Activated T-helper 1 cell treated with anti-CD3 and anti-CD28 coated beads, Interleukin-2, amount 50 U/mL, for 16 hours (primary cell): ENCODE measurements around the gene MAGEB4.
"Not testable (repeated sequence)": the region's sequence is repeated elsewhere in the genome, so short reads cannot be mapped to it uniquely, and the experiment has no call there.

Experiments used
- DNase-seq, 2 donors: peaks; one replicate each; pipeline ENCODE4 v3.0.0-alpha.2; 2020; ENCODE audit warnings: low read depth in 1 of 2, low spot score in 1 of 2

MAGEB4 gene

DNA sequence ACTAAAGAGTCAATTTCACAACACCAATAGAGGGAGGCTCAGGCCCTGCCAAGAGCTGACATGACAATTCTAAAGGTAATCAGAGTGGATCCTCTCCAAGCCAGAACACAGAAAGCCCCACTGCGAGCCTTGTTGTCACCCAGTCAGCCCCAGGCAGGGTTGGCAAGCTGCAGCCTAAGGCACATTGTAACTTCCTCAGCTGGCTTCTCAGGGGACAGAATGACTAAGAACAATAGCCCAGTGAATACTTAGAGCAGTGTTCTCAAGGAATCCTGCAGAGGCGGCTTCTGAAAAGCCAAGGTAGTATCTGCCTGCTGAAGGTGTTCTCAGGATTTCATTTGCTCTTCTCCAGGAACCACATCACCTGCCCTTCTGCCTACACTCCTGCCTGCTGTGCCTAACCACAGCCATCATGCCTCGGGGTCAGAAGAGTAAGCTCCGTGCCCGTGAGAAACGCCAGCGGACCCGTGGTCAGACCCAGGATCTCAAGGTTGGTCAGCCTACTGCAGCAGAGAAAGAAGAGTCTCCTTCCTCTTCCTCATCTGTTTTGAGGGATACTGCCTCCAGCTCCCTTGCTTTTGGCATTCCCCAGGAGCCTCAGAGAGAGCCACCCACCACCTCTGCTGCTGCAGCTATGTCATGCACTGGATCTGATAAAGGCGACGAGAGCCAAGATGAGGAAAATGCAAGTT, at the start of gene MAGEB4:
Gene MAGEB4 (plus strand): TSS at position 277 of the 692 bp plus-strand sequence. CDS start 136 bp downstream, at position 413.
- no peak for DNase-seq

DNA sequence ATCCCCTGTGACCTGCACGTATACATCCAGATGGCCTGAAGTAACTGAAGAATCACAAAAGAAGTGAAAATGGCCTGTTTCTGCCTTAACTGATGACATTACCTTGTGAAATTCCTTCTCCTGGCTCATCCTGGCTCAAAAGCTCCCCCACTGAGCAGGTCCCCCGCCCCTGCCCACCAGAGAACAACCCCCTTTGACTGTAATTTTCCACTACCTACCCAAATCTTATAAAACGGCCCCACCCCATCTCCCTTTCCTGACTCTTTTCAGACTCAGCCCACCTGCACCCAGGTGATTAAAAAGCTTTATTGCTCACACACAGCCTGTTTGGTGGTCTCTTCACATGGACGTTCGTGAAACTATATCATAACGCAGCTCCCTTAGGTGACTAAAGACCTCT, 47.9 kb upstream of the MAGEB4 start:
- not testable (repeated sequence) for DNase-seq

GRCh38 chrX:30196322-30196721, 45.5 kb upstream of the MAGEB4 start:
- DNase-seq: no peak

DNA sequence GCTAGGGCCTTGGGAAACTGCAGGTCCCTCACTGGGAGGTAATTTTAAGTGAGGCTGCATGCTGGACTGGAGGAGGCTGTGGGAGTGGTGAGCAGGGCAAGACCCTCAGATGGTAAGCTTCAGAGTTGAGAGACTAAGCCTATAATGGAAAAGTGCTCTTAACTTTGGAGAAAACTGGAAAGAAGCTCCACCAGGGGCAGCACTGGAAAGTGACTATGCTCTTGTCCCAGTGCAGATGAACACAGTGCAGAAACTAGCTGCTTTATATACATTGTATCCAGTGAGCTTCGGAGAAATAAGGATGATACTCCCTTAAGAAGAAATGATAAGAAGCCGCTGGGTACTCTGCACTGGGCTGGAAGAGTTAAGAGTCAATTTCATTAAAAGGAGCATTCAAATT, 29.6 kb upstream of the MAGEB4 start:
- no peak for DNase-seq

- no peak for DNase-seq
Observed at GRCh38 chrX:30215357-30215843, 26.4 kb upstream of the MAGEB4 start, which contains the start of gene MAGEB2. TSS of gene MAGEB2 (plus strand) at chrX:30215563. CDS start at chrX:30218581, 3,018 bp downstream.

GRCh38 chrX:30217465-30217864, 24.3 kb upstream of the MAGEB4 start:
- DNase-seq: no peak

DNA sequence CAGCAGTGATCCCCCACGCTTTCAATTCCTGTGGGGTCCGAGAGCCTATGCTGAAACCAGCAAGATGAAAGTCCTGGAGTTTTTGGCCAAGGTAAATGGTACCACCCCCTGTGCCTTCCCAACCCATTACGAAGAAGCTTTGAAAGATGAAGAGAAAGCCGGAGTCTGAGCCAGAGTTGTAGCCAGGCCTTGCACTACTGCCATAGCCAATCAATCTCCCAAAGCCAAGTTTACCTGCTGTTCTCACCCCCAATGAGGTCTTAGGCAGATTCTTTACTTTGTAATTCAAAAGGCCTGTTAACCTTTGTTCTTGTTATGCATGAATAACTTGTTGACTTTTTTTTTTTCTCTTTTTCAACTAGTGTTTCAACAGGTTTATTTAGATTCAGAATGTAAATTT, 22.4 kb upstream of the MAGEB4 start:
- DNase-seq: no peak

- no peak for DNase-seq
Observed at GRCh38 chrX:30220661-30221060, 21.1 kb upstream of the MAGEB4 start.

DNA sequence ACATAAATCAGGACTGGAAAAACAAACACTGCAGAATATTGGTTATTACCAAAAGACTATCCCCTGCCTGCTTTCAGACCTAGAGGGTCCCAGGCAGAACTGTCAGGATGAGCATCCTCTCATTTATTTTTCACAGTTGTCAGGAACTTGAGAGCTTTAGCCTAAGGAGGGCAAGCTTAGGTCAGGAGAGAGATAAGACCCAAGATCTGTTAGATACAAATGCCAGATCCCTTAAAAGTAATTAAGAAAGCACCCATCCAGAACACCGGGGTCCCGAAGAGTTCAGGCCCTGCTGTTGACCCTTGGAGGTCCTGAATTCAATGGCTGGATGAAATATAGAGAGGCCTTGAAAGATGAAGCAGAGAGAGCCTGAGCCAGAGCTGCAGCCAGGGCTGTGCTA, 17.3 kb upstream of the MAGEB4 start:
- no peak for DNase-seq

DNA sequence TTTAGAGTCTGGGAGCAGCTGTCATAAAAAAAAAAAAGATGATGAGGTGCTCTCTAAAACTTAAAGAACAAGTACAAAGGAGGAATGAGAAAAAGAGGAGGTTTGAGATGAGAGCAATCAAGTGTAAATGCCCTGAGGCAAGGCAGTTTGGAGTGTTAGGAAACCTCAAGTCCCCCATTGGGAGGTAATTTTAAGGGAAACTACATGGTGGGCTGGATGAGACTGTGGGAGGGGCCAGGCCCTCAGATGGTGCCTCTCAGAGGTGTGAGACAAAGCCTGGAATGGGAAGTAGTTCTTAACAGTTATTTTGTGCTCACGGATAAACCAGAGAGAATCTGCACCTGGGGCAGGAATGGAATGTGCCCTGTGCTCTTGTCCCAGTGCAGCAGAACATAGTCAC, 13.3 kb upstream of the MAGEB4 start:
- DNase-seq: no peak

DNA sequence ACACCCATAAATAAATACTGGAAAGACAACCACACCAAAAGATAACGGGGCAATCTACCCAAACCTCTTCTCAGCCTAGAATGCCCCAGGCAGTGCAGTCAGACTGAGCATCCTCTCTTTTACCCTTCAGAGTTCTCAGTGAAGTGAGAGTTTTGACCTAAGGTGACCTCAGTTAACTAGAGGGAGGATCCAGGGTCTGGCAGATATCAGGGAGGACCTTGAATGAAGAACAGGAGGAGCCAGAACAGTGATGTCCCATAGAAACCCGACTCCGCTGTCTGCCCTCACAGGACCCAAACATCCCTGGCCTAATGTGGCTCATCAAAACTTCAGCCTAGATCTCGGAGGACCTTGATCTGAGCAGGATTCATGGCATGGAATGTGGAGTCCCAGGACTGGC, 11.4 kb upstream of the MAGEB4 start, which contains the start of gene MAGEB3:
Gene MAGEB3 (plus strand): TSS at position 263 of the 400 bp plus-strand sequence. CDS start 5,268 bp downstream, outside the sequence.
- no peak for DNase-seq

GRCh38 chrX:30246769-30247489, 5.1 kb downstream of the MAGEB4 start, which contains the start of gene MAGEB1:
TSS of gene MAGEB1 (plus strand) at chrX:30247146. CDS start at chrX:30250494, 3,348 bp downstream.
- no peak for DNase-seq

DNA sequence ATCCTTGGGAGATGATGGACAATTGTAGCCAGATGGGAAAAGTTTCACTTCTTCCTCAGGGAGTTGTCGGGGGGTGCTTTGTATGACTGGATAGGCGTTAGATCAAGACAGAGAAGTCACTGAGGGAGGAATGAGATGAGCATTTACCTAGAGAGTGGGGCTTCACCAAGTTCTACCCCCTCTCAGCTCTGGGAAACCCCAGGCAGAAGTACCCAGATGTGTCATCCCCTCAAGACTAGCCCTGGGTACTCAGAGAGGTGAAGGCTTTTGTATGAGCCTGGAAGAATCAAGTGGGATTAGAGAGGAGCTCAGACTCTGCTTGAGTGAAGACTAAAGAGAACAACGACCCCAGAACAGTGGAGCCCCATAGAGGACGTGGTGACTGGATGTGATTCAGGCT, 7.1 kb downstream of the MAGEB4 start:
- no peak for DNase-seq

- DNase-seq: no peak
Observed at GRCh38 chrX:30253257-30253656, 11.5 kb downstream of the MAGEB4 start.

DNA sequence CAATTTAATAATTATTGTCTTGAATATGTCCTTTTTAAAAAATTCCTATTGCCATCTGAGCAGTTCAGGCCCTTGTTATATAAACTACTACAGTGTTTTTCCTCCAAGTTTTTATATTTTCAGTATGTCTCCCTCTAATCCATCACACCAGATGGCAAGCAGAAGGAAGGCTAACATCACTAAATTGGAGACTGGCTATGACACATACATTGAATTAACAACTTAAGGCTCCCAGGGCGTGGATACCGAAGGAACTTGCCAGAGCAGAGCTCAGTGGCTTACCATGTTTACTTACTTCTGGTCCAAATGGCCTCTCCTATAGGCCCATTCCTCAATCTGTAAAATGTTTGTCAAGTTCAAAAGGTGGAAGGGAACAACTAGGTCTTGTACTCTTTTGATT, 18.1 kb downstream of the MAGEB4 start:
- DNase-seq: no peak

DNA sequence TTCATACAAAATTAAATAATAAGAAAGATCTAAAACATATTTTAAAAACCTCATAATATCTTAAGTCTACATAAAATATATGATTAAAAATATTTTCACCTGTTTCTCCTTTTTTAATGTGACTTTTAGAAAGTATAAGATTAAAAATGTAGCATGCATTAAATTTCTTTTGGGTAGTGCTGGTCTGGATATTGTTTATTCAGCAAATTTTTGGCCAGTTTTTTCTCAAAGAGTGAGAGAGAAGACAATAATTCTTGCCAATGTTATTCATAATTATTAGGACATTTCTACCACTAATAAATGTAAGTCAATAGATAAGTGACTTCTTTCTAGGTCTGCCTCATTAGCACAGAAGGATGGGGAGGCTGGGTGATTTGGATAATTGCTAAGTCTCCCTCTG, 19.2 kb downstream of the MAGEB4 start:
- no peak for DNase-seq

DNA sequence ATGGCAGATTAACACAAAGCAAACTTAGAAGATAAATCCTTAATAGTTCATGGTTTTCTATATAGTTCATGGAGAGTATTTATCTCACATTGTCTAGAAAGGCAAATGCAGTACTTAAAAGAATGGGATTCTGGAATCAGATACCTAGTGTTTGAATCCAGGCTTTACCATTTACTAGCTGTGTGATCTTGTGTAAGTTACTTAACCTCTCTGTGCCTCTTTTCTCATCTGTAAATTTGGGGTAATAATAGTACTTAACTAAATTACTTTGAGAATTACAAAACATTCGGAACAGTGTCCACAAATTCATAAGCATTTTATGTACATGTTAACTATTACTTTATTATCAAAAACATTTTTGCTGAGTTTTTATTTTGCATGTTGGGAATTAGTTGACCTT, 21.0 kb downstream of the MAGEB4 start:
- no peak for DNase-seq

- DNase-seq: no peak
Observed at GRCh38 chrX:30270639-30271038, 28.8 kb downstream of the MAGEB4 start.

GRCh38 chrX:30275498-30275897, 33.7 kb downstream of the MAGEB4 start:
- DNase-seq: no peak

- no peak for DNase-seq
Observed at GRCh38 chrX:30278365-30278764, 36.6 kb downstream of the MAGEB4 start.

DNA sequence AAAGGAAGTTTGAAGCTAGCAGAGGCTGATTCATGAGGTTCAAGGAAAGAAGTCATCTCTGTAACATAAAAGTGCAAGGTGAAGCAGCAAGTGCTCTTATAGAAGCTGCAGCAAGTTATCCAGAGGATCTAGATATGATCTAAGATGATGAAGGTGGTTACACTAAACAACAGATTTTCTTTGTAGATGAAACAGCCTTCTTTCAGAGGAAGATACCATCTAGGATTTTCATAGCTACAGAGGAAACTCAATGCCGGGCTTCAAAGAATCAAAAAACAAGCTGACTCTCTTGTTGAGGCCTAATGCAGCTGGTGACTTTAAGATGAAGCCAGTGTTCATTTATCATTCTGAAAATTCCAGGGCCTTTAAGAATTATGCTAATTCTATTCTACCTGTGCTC, 38.6 kb downstream of the MAGEB4 start:
- no peak for DNase-seq

DNA sequence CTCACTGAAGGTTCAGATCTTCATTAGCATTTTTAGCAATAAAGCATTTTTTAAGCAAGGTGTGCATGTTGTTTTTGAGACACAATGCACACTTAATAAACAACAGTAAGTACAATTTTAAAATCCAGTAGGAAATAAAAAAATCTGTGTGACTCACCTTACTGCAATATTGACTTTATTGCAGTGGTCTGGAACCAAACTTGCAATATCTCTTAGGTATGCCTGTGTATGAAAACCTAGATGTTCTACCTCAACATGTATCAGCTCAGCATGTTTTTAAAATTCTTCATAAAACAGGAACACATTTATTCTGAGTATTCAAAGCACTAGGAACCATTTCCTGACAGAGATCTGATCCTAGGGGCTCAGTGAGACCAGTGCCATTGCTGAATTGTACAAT, 40.7 kb downstream of the MAGEB4 start:
- no peak for DNase-seq
